Liver (tissue), 3 donors: ENCODE data around the gene LINC00305.

ENCODE experiments used
- ATF3 ChIP-seq: IDR thresholded peaks from 2 replicates; pipeline ENCODE4 v1.6.1; 2016; ENCODE audit warnings: antibody characterized with exemption
- CTCF ChIP-seq: fragments of 150-350 bp; IDR thresholded peaks from 2 replicates; pipeline ENCODE4 v1.5.1; 2017; ENCODE audit warnings: improper control_type of control experiment, low read depth, low read length; ENCODE audit not compliant: missing input control
- EGR1 ChIP-seq, 2 donors: IDR thresholded peaks; 2 replicates each; pipeline ENCODE4 v1.6.1; 2016 to 2018; ENCODE audit warnings: antibody characterized with exemption in 2 of 2, low read depth in 2 of 2
- FOXA1 ChIP-seq: IDR thresholded peaks from 2 replicates; pipeline ENCODE4 v1.6.1; 2016; ENCODE audit warnings: antibody characterized with exemption
- GABPA ChIP-seq, 2 donors: IDR thresholded peaks in 1 of 2; conservative IDR thresholded peaks in 1 of 2; 2 replicates each; pipeline ENCODE4 v1.6.1; 2016; ENCODE audit warnings: antibody characterized with exemption in 2 of 2, mild to moderate bottlenecking in 1 of 2, moderate library complexity in 1 of 2
- HNF4G ChIP-seq: IDR thresholded peaks from 2 replicates; pipeline ENCODE4 v1.6.1; 2016; ENCODE audit warnings: antibody characterized with exemption
- MAX ChIP-seq: IDR thresholded peaks from 2 replicates; pipeline ENCODE4 v1.6.1; 2016; ENCODE audit warnings: antibody characterized with exemption
- NR2F2 ChIP-seq: IDR thresholded peaks from 2 replicates; pipeline ENCODE4 v1.6.1; 2016; ENCODE audit warnings: antibody characterized with exemption
- REST ChIP-seq: IDR thresholded peaks from 2 replicates; pipeline ENCODE4 v1.6.1; 2016; ENCODE audit warnings: antibody characterized with exemption, mild to moderate bottlenecking
- RXRA ChIP-seq, 2 donors: IDR thresholded peaks; 2 replicates each; pipeline ENCODE4 v1.6.1; 2017 to 2018; ENCODE audit warnings: antibody characterized with exemption in 2 of 2, mild to moderate bottlenecking in 1 of 2
- TAF1 ChIP-seq: conservative IDR thresholded peaks from 2 replicates; pipeline ENCODE4 v1.6.1; 2016; ENCODE audit warnings: antibody characterized with exemption, mild to moderate bottlenecking
- YY1 ChIP-seq: IDR thresholded peaks from 2 replicates; pipeline ENCODE4 v1.6.1; 2016; ENCODE audit warnings: antibody characterized with exemption, mild to moderate bottlenecking
- ZBTB33 ChIP-seq: IDR thresholded peaks from 2 replicates; pipeline ENCODE4 v1.6.1; 2016; ENCODE audit warnings: antibody characterized with exemption
- donor health status: healthy.
- donor health status: healthy.

GRCh38 chr18:64178860-64179259, 30.0 kb upstream of the LINC00305 start:
- TF ChIP-seq CTCF (no peak), GABPA (IDR thresholded peaks at IDR 0.05 in 1 of 2, conservative IDR thresholded peaks at IDR 0.05 in 1 of 2) (no peak), FOXA1 (no peak), RXRA (IDR thresholded peaks at IDR 0.05) (no peak), EGR1 (IDR thresholded peaks at IDR 0.05; ENCODE audit: low read depth in 2 of 2) (no peak), REST (no peak), YY1 (no peak), NR2F2 (no peak), TAF1 (no peak), ATF3 (no peak), ZBTB33 (no peak), MAX (no peak), HNF4G (no peak)
